A673 (cell line): ENCODE data around the gene MROH9.

Source experiments
- CTCF ChIP-seq: fragments of 300-800, 200-600 bp; sonication (generic); conservative IDR thresholded peaks from 2 replicates; pipeline ENCODE4 v1.5.1; 2017; ENCODE audit warnings: low read depth, mild to moderate bottlenecking, antibody characterized with exemption, low read length, moderate library complexity, mixed read lengths
- EZH2 ChIP-seq: fragments of 200-600 bp; sonication (generic); IDR thresholded peaks from 2 replicates; pipeline ENCODE4 v1.6.1; 2017; ENCODE audit warnings: borderline replicate concordance, low read depth, mild to moderate bottlenecking, mixed read lengths, antibody characterized with exemption, low read length; ENCODE audit not compliant: poor library complexity, severe bottlenecking

- TF ChIP-seq CTCF (no peak), EZH2 (no peak)
Observed at GRCh38 chr1:170917373-170917772, 18.0 kb upstream of the MROH9 start.
